NCI-H510A (cell line): ENCODE measurements around the gene HNRNPA1.
A peak's percentile ranks its signal among the peaks of the same experiment; 100 is the strongest.
"Not testable (repeated sequence)": the region's sequence is repeated elsewhere in the genome, so short reads cannot be mapped to it uniquely, and the experiment has no call there.

Source experiments
- DNase-seq: peaks from one replicate; lab custom pipeline; 2025; lab: John Stamatoyannopoulos, UW

HNRNPA1 gene

GRCh38 chr12:54299515-54300224, 19.1 kb downstream of the HNRNPA1 start:
- DNase-seq, result no peak

- DNase-seq, result no peak
Measured at GRCh38 chr12:54300225-54300731, 19.8 kb downstream of the HNRNPA1 start.

GRCh38 chr12:54300732-54301427, 20.4 kb downstream of the HNRNPA1 start, which contains the start of gene NFE2:
TSS of gene NFE2 (minus strand) at chr12:54301015. CDS start at chr12:54295248, 5,767 bp downstream.
- peak; percentile 44 for DNase-seq

GRCh38 chr12:54301428-54302048, 21.0 kb downstream of the HNRNPA1 start:
- DNase-seq, result no peak

GRCh38 chr12:54303640-54304039, 23.1 kb downstream of the HNRNPA1 start:
- no peak for DNase-seq

GRCh38 chr12:54304187-54304810, 23.8 kb downstream of the HNRNPA1 start:
- no peak for DNase-seq

GRCh38 chr12:54306925-54307741, 26.6 kb downstream of the HNRNPA1 start:
- no peak for DNase-seq

- DNase-seq, result no peak
Measured at GRCh38 chr12:54311051-54311450, 30.5 kb downstream of the HNRNPA1 start.

GRCh38 chr12:54312309-54312708, 31.8 kb downstream of the HNRNPA1 start:
- not testable (repeated sequence) for DNase-seq

- no peak for DNase-seq
Measured at GRCh38 chr12:54321363-54321762, 40.8 kb downstream of the HNRNPA1 start.

GRCh38 chr12:54324617-54325441, 44.3 kb downstream of the HNRNPA1 start, which contains the start of gene COPZ1:
TSS of gene COPZ1 (plus strand) at chr12:54325131. CDS start at chr12:54325164, 33 bp downstream.
- peak; percentile 99 for DNase-seq

- not testable (repeated sequence) for DNase-seq
Measured at GRCh38 chr12:54325442-54326109, 45.0 kb downstream of the HNRNPA1 start.

- no peak for DNase-seq
Measured at GRCh38 chr12:54328595-54329337, 48.2 kb downstream of the HNRNPA1 start.

GRCh38 chr12:54329759-54330158, 49.2 kb downstream of the HNRNPA1 start:
- no peak for DNase-seq

GRCh38 chr12:54330442-54330841, 49.9 kb downstream of the HNRNPA1 start:
- DNase-seq, result no peak

- DNase-seq, result no peak
Measured at GRCh38 chr12:54331461-54331860, 50.9 kb downstream of the HNRNPA1 start.

GRCh38 chr12:54333420-54334034, 53.0 kb downstream of the HNRNPA1 start:
- no peak for DNase-seq
